Measurements from ENCODE around the gene SGCG.

DNA sequence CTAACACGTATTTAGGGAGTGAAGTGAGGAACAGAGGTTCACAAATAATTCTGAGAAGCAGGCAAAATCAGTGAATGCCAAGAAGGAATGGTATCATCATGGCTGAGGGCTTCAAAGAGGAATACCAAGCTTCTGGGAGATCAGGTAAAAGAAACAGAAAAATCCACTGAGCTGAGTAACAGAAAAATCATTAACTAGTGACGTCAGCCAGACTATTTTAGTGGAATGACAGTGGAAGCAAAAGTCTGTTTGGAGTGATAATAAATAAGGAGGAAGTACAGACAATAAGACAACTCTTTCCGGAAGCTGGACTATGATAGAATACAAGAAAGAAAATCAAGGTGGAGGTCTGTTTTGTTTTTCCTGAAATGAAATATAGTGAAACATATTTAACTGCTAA, 169.2 kb downstream of the SGCG start:
- no peak for TF ChIP-seq EZH2 (IDR thresholded peaks at IDR 0.05; ENCODE audit: low read depth)
- TF ChIP-seq, protein P1, sequence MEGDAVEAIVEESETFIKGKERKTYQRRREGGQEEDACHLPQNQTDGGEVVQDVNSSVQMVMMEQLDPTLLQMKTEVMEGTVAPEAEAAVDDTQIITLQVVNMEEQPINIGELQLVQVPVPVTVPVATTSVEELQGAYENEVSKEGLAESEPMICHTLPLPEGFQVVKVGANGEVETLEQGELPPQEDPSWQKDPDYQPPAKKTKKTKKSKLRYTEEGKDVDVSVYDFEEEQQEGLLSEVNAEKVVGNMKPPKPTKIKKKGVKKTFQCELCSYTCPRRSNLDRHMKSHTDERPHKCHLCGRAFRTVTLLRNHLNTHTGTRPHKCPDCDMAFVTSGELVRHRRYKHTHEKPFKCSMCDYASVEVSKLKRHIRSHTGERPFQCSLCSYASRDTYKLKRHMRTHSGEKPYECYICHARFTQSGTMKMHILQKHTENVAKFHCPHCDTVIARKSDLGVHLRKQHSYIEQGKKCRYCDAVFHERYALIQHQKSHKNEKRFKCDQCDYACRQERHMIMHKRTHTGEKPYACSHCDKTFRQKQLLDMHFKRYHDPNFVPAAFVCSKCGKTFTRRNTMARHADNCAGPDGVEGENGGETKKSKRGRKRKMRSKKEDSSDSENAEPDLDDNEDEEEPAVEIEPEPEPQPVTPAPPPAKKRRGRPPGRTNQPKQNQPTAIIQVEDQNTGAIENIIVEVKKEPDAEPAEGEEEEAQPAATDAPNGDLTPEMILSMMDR (conservative IDR thresholded peaks at IDR 0.05) = no peak

All from PC-9 (cell line).